Measurements from ENCODE around the gene TIPIN. TPM values are rescaled to one million over a fixed set of nuclear protein-coding genes. Genes with fewer than 3 reads are reported as not detected.
"Not testable (repeated sequence)": the region's sequence is repeated elsewhere in the genome, so short reads cannot be mapped to it uniquely, and the experiment has no call there.

TIPIN gene
- total RNA-seq, 1 experiment from 2014 or later, result 22.8 TPM

GRCh38 chr15:66359740-66360139 is 3.3 kb upstream of the TIPIN start:
- Histone ChIP-seq H3K4me3 (ENCODE audit: low read depth, low read length) (no peak overlapping the region), H3K9me3 (no peaks in the 10 kb centered on the region), H3K36me3 (ENCODE audit: control insufficient read depth, insufficient read depth, low read length) (no peaks in the 10 kb centered on the region), H3K4me1 (peaks cover 14% of the 10 kb centered on the region), H3K27me3 (replicated peaks; ENCODE audit: control insufficient read depth, insufficient read depth, low read length) (no peaks in the 10 kb centered on the region)
- no peaks in the 10 kb centered on the region for H3K9me3 Mint-ChIP-seq (ENCODE audit: unreplicated experiment)
- H3K4me3 Mint-ChIP-seq (ENCODE audit: unreplicated experiment), result no peak overlapping the region
- TF ChIP-seq CTCF (IDR thresholded peaks at IDR 0.05; ENCODE audit: insufficient read depth in 1 of 2, low read depth in 1 of 2, low read length in 1 of 2, severe bottlenecking in 1 of 2, unreplicated experiment in 1 of 2), result no peak
- peaks cover 16% of the 10 kb centered on the region for H3K4me1 Mint-ChIP-seq (ENCODE audit: low read depth, unreplicated experiment)
- peaks cover 14% of the 10 kb centered on the region for H3K36me3 Mint-ChIP-seq (ENCODE audit: insufficient read depth, unreplicated experiment)
- ChIA-PET CTCF (interaction anchor here (0.9 kb wide), 1 partner anchor 27 kb away, joined by 3 read pairs; the partner anchor contains the start of gene MAP2K1), POLR2A (no interaction called here)
- BruUV-seq (replicated peaks), result no TSS peak
- DNase-seq, result peak in 1 of 2 experiments; percentile 22
- intact Hi-C loops (cut with micrococcal nuclease; ENCODE audit: unreplicated experiment), result no loop called here
- H3K27ac Mint-ChIP-seq (ENCODE audit: unreplicated experiment), result peak overlapping the region; percentile 70
- no peaks in the 10 kb centered on the region for H3K27me3 Mint-ChIP-seq (ENCODE audit: insufficient read depth, unreplicated experiment)

GRCh38 chr15:66356077-66356358 is 467 bp downstream of the TIPIN start:
- BruUV-seq (replicated peaks), result TSS peak; percentile 78
- no peak for DNase-seq
- intact Hi-C loops (cut with micrococcal nuclease; ENCODE audit: unreplicated experiment), result loop anchor here (2.0 kb wide), 3 partner anchors 31 to 149 kb away; partner anchors contain the start of genes MAP2K1, RPL4, SNAPC5 and ZWILCH
- H3K4me1 Mint-ChIP-seq (ENCODE audit: low read depth, unreplicated experiment), result peaks cover 9% of the 10 kb centered on the region
- H3K4me3 Mint-ChIP-seq (ENCODE audit: unreplicated experiment), result peak overlapping the region; percentile 95
- Histone ChIP-seq H3K9me3 (no peaks in the 10 kb centered on the region), H3K36me3 (ENCODE audit: control insufficient read depth, insufficient read depth, low read length) (no peaks in the 10 kb centered on the region), H3K4me1 (0 out of 2 replicates have a peak, but pooled peaks cover 5% of the 10 kb centered on the region), H3K4me3 (ENCODE audit: low read depth, low read length) (peak overlapping the region; percentile 97), H3K27me3 (replicated peaks; ENCODE audit: control insufficient read depth, insufficient read depth, low read length) (no peaks in the 10 kb centered on the region)
- ChIA-PET CTCF (interaction anchor here (1.1 kb wide), 1 partner anchor 30 kb away, joined by 5 read pairs; the partner anchor contains the start of gene MAP2K1), POLR2A (interaction anchor here (0.6 to 1.3 kb wide), 4 partner anchors 9 to 84 kb away, joined by 3 to 12 read pairs (median 5); partner anchors contain the start of gene MAP2K1)
- peak overlapping the region; percentile 99 for H3K27ac Mint-ChIP-seq (ENCODE audit: unreplicated experiment)
- no peak for TF ChIP-seq CTCF (IDR thresholded peaks at IDR 0.05; ENCODE audit: insufficient read depth in 1 of 2, low read depth in 1 of 2, low read length in 1 of 2, severe bottlenecking in 1 of 2, unreplicated experiment in 1 of 2)
- no peaks in the 10 kb centered on the region for H3K9me3 Mint-ChIP-seq (ENCODE audit: unreplicated experiment)
- H3K27me3 Mint-ChIP-seq (ENCODE audit: insufficient read depth, unreplicated experiment), result no peaks in the 10 kb centered on the region
- H3K36me3 Mint-ChIP-seq (ENCODE audit: insufficient read depth, unreplicated experiment), result peaks cover 38% of the 10 kb centered on the region

- CTCF ChIA-PET; H3K27me3 ChIP-seq (replicated peaks; ENCODE audit: control insufficient read depth, insufficient read depth, low read length); H3K27ac Mint-ChIP-seq (ENCODE audit: unreplicated experiment); H3K4me1 Mint-ChIP-seq (ENCODE audit: low read depth, unreplicated experiment); H3K4me3 ChIP-seq (ENCODE audit: low read depth, low read length); BruUV-seq (replicated peaks); intact Hi-C loops (cut with micrococcal nuclease; ENCODE audit: unreplicated experiment); DNase-seq; H3K4me3 Mint-ChIP-seq (ENCODE audit: unreplicated experiment); H3K36me3 ChIP-seq (ENCODE audit: control insufficient read depth, insufficient read depth, low read length); H3K27me3 Mint-ChIP-seq (ENCODE audit: insufficient read depth, unreplicated experiment); POLR2A ChIA-PET; H3K9me3 ChIP-seq; H3K4me1 ChIP-seq; H3K9me3 Mint-ChIP-seq (ENCODE audit: unreplicated experiment): not testable (repeated sequence)
- H3K36me3 Mint-ChIP-seq (ENCODE audit: insufficient read depth, unreplicated experiment), result peaks cover 61% of the 10 kb centered on the region
Measured at GRCh38 chr15:66348530-66348929, 8.0 kb downstream of the TIPIN start.

GRCh38 chr15:66328771-66329170 is 27.7 kb downstream of the TIPIN start:
- H3K4me3 ChIP-seq (ENCODE audit: low read depth, low read length), result no peak overlapping the region
- Mint-ChIP-seq H3K36me3 (ENCODE audit: insufficient read depth, unreplicated experiment) (peaks cover 65% of the 10 kb centered on the region), H3K27ac (ENCODE audit: unreplicated experiment) (no peak overlapping the region), H3K4me3 (ENCODE audit: unreplicated experiment) (no peak overlapping the region), H3K4me1 (ENCODE audit: low read depth, unreplicated experiment) (no peaks in the 10 kb centered on the region), H3K9me3 (ENCODE audit: unreplicated experiment) (no peaks in the 10 kb centered on the region), H3K27me3 (ENCODE audit: insufficient read depth, unreplicated experiment) (no peaks in the 10 kb centered on the region)
- no peaks in the 10 kb centered on the region for H3K4me1 ChIP-seq
- CTCF ChIA-PET, result no interaction called here
- POLR2A ChIA-PET, result no interaction called here
- H3K36me3 ChIP-seq (ENCODE audit: control insufficient read depth, insufficient read depth, low read length), result no peaks in the 10 kb centered on the region; the same call in 1 of the 2 replicates
- no peak for DNase-seq
- no peak for TF ChIP-seq CTCF (IDR thresholded peaks at IDR 0.05; ENCODE audit: insufficient read depth in 1 of 2, low read depth in 1 of 2, low read length in 1 of 2, severe bottlenecking in 1 of 2, unreplicated experiment in 1 of 2)
- H3K9me3 ChIP-seq, result no peaks in the 10 kb centered on the region
- intact Hi-C loops (cut with micrococcal nuclease; ENCODE audit: unreplicated experiment), result no loop called here
- BruUV-seq (replicated peaks), result no TSS peak
- no peaks in the 10 kb centered on the region for H3K27me3 ChIP-seq (replicated peaks; ENCODE audit: control insufficient read depth, insufficient read depth, low read length)

Measured in Caco-2 (cell line).